Umbilical cord (tissue), 2 donors: Measurements from ENCODE around the gene CES5A. TPM values are rescaled to one million over a fixed set of nuclear protein-coding genes. Genes with fewer than 3 reads are reported as not detected.

ENCODE experiments used
- DNase-seq: peaks from one replicate; pipeline ENCODE4 v3.0.0-alpha.2; 2015; ENCODE audit warnings: low spot score
- total RNA-seq: library from RNA; depleted of rRNA; stranded (reverse); fragments of >200 nt; gene quantifications from one replicate; pipeline ENCODE4 v1.2.3, GENCODE V29; 2014; ENCODE audit warnings: low replicate concordance; ENCODE audit not compliant: insufficient read depth

CES5A gene, protein sequence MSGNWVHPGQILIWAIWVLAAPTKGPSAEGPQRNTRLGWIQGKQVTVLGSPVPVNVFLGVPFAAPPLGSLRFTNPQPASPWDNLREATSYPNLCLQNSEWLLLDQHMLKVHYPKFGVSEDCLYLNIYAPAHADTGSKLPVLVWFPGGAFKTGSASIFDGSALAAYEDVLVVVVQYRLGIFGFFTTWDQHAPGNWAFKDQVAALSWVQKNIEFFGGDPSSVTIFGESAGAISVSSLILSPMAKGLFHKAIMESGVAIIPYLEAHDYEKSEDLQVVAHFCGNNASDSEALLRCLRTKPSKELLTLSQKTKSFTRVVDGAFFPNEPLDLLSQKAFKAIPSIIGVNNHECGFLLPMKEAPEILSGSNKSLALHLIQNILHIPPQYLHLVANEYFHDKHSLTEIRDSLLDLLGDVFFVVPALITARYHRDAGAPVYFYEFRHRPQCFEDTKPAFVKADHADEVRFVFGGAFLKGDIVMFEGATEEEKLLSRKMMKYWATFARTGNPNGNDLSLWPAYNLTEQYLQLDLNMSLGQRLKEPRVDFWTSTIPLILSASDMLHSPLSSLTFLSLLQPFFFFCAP
- not detected for total RNA-seq

DNA sequence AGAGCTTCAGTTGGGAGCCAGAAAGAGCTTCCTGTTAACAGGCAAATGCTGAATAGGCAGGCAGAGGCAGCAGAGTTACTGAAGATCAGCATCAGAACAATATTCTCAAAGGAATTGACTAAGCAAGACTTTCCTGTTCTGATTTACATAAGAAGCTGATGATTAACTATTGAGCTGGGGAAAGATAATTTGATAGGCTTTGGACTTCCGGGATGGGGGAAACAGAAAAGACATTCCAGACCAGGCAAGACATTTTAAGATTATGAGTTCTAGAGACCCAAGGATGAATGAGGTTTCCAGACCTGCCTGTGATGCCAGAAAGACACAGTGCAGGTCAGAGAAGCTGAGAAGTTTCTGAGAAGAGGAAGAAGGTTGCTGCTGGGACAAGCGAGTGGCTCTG lies at the start of gene CES5A:
CES5A (minus strand) TSS at position 101 of the 400 bp plus-strand sequence. CDS start 152 bp downstream, outside the sequence.
- DNase-seq, result no peak

DNA sequence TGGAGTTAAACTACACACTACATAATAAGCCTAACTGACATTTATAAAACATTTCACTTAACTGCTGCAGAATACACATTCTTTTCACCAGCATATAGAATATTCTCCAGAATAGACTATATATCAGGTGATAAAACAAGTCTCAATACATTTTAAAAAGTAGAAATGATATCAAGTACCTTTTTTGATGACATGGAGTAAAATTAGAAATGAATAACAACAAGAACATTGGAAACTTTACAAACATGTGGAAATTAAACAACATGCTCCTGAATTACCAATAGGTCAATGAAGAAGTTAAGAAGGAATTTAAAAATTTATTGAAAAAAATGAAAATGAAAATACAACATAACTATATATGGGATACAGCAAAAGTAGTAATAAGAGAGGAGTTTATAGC lies 47.5 kb upstream of the CES5A start:
- DNase-seq, result no peak

DNA sequence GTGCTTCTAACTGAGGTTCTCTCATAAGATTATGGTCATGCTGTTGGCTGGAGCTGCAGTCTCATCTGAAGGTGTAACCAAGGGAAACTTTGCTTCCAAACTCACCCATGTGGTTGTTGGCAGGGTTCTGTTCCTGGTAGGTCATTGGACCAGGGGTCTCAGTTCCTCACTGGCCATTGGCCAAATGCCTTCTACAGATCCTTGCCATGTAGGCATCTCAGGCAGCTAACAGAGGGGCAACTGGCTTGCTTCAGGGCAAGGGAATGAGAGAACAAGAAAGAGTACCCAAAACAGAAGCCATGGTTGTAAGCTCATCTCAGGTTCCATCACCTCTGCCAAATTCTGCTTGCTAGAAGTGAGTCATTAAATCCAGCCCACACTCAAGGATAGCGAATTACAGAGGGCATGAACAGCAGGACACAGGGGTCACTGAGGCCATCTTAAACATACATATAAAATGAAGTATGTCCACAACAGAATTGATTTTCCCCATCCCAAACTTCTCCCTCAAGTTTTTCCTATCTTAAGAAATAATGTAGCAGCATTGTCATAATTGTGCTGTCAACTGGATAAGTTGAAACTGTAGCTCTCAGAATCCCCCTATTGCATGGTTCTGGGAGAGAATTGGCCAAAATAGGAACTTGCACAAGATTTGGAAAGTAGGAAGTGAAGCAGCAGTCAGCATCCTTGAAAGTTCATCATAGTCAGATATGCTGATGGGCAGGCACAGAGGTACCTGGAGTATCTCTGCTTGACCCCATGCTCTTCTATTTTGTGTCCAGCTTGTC lies 42.4 kb upstream of the CES5A start:
- DNase-seq, result no peak

DNA sequence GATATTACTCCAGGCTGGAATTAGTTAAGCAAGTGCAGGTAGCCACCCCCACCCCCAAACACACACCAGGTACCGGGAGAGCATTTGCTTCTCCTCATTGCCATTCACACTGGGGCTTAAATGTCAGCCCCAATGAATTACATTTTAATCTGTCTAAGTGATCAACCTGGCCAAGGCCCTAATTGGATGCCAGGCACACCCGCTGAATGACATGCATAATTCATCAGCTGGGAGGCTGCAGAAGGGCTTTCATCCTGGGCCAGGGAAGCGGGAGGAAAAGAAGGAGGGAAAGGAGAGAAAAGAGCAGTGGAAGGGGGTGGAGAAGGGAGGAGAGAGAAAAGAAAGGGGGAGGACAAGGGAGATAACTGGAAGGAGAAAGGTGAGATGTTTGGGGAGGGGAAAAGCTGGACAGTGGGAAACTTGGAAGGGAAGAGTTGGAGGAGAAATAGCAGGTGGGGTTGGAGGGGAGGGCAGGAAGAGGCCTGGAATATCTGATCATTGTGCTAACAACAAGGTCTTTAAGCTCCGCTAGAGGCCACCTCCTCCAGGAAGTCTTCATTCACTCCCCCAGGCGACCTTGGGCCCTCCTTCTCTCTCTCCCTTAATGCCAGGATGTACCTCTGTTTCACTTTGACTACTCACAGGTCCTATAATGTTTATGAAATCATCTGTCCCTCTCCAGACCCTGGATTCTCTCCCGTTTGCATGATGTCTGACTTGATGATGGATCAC lies 40.1 kb upstream of the CES5A start:
- DNase-seq, result no peak

DNA sequence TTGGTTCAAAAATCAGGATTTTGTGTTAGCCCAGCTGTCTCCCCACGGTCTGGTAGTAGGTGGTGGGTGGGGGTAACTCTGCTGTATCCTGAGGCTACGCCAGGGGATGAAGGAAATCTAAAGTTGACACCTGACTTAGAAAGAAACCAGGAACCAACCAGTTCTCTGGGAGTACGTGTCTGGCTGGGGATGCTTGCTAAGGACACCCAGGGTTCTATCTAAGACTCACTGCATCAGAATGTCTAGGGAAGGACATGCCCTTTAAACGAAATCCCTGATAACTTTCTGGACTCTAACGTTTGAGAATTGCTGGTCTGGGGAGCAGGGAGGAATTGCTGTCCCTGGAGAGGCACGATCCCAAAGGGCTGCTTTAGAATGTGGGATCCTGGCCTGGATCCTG lies 39.2 kb upstream of the CES5A start:
- peak; percentile 46 for DNase-seq

DNA sequence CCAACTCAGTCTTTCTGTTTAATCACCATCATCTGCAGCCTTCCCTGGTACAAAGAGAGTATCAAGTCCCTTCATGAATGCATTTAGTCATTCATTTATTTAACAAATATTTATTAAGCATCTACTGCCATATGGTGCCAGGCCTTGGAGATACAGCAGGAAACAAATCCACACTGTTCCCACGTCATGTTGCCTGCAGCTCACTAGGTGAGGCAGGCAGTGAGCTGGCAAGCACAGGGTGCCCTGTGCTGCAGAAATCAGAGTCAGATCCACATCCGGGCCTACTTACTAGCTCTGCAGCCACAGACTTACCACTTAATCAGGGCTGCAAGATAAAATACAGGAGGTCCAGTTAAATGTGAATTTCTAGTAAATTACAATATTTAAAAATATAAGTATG lies 38.5 kb upstream of the CES5A start:
- DNase-seq, result peak; percentile 7

DNA sequence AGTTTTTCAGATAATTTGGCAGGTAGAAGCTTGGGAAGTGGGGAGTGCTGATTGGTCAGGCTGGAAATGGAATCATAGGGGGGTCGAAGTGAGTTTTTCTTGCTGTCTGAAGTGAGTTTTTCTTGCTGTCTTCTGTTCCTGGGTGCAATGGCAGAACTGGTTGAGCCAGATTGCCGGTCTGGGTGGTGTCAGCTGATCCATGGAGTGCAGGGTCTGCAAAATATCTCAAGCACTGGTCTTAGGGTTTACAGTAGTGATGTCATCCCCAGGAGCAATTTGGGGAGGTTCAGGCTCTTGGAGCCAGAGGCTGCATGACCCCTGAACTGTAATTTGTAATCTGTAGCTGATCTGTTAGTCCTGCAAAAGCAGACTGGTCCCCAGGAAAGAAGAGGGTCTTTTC lies 37.9 kb upstream of the CES5A start:
- DNase-seq, result peak; percentile 36

DNA sequence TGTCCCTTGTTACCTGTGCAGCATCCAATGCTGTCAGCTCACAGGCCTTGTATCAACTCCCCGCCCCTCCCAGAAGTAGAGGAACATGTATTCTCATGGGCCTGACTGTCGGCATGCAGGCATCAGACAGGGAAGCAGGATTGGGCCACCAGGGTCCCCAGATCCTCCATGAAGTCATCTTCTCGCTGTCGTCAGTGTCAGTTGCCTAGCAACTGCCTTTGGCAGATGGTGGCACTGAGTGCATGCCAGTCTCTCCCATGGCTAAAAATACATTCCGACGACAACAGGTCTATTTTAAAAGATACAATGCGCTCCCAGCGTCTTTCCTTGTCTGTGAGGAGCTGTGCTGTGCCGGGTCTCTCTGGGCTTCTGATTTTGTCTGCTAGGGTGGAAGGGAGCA lies 36.8 kb upstream of the CES5A start:
- no peak for DNase-seq

DNA sequence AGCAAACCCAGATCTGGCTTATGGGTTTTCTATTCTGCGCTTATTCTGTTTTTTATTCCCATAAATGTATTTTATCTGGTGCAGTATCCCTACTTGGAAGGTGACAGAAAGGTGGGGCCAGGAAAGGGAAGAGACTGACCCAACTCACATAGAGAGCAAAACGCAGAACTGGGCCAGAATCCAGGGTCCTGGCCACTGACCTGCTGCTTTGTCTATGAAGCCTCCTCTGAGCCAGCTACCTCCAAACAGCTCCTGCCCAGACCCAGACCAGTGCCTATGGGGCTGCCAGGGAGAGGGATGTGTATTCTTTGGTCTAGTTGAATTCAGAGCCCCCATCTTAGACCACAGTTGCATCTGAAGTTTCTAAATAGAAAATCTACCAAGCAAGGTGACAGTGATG lies 36.4 kb upstream of the CES5A start:
- DNase-seq, result no peak

DNA sequence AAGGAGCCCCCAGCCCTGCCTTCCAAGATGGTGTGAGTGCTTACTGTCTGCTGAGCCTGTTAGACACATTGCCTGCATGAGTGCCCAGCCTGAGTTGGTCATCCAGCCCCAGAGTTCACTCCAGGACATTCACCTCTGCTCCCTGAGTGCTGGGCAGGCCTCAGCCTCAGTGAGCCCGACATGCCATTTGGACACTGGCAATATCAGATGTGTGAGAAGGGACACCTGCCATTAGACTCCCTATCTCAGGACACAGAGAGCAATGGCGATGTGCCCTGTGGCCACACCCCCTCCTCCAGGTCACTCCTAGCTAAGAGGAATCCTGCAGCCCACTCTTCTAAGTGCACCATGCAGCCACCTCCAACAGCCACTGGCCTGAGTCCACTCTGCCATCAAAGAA lies 34.7 kb upstream of the CES5A start:
- DNase-seq, result no peak

DNA sequence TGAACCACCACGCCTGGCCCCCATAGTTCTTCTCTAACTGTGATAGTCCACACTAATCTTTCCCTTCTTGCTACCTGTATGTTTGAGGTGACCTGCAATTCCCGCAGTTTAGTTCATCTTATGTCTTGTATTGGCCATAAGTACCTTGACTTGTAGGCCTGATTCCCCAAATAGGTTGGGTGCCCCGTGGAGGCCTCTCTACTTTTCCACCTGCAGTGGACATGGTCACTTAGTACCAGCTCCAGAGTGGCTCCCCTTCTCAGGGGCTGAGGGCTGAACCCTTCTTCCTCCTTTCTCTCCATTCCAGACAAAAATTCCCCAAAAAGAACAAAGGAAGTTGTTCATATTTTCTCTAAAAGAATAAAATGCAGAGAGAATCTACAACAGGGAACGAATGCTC lies 33.5 kb upstream of the CES5A start:
- no peak for DNase-seq

DNA sequence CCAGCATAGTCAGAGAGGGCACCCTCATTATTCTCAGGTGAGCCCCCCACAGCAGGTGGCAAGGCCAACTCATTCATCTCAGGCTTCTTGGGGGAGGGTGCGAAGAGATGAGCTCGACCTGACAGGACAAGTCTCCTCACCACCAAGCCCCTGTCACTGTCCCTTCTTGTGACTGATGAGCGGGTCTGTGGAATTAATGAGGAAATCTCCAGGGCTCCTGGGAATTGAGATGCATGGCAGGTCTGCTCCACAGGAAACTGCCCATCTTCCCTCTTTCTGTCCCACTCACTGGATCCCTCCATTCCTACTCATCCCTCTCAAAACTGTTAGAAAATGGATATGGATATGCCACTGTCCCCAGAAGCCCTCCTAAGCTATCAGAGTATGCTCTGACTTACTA lies 32.5 kb upstream of the CES5A start:
- DNase-seq, result no peak

DNA sequence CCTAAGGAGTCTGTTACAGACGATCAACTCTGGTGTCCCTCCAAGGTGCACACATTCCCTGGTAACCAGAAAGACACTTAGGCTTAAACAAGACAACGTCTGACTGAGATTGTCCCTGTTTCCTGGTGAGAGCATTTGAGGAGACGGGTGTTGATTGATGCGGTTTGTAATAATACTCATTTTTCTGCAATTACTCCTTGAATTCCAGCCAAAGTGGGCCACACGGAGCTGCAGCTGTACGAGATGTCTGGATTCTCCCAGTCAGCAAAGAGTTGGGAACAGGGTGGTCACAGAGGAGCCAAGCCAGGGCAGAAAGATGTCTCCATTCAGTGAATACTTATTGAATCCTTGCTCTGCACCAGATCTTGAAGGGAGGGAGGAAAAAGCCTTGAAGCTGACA lies 30.9 kb upstream of the CES5A start:
- no peak for DNase-seq

DNA sequence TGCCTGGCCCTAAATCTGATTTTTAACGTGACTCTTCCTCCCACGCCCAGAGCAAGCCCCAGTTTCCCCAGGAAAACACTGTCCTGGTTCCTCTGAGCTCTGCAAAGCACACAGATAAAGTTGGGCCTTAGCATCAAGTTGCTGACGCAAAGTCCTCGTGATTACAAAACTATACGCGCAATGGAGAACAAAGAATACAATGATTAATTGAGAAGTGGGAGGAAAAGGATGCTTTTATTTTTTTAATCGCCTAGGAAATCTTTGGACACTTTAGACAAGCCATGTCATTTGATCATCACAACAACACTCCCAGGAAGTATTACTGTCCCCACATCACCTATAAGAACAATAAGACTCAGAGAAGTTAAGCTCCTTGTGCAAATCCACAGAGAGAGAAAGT lies 30.5 kb upstream of the CES5A start:
- DNase-seq, result no peak

DNA sequence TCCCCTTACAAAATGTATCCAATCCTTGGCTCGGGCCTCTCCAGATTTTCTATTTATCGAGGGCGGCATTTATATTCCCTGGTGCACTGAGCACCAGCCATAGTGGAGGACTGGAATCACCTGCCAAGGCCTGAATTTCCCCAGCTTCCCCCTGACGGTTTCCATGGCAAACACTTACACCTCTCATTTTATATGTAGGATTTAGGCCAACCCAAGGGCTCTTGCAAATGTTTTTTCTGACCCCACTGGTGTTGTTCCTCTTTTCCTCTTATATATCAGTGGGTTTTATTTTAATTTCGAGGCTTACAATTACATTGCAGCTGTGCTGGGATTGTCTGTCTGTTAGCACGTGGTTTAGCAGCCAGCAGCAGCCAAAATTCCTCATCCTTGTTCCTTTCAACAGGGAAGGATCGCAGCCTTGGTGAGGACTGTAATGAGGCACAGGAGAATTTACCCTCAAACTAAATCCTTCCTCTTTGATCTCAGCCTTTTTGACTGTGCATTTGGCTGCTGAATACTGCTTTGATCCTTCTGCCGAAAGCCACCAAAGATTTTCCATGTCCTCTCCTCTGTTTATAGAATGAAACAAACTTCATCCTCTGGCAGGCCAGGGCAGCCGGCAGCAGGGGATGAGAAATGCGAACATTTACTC lies 26.5 kb upstream of the CES5A start:
- peak; percentile 60 for DNase-seq

DNA sequence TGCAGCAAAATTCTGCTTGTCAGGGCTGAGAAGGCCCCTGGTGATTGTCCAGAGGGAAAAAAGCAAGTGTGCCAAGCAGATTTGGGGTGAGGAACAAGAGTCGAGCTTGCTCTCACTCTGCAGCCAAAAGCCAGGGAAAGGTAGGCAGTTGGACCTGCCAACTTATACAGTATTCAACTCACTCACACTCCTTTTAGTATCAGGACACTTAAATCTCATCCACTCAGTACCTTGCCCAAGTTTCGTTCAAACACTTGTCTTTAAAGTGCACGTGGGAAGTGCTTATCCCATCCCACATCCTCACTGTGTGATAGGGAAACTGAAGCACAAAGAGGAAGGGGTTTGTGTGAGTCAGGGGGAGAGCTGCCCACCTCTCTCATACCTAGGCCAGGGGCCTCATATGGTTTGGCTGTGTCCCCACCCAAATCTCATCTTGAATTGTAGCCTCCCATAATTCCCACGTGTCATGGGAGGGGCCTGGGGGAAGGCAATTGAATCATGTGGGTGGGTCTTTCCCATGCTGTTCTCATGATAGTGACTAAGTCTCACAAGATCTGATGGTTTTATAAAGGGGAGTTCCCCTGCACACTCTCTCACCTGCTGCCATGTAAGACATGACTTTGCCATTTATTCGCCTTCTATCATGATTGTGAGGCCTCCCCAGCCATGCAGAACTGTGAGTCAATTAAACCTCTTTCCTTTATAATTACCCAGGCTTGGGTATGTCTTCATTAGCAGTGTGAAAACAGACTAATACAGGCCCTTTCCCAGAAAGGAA lies 25.6 kb upstream of the CES5A start:
- DNase-seq, result no peak

DNA sequence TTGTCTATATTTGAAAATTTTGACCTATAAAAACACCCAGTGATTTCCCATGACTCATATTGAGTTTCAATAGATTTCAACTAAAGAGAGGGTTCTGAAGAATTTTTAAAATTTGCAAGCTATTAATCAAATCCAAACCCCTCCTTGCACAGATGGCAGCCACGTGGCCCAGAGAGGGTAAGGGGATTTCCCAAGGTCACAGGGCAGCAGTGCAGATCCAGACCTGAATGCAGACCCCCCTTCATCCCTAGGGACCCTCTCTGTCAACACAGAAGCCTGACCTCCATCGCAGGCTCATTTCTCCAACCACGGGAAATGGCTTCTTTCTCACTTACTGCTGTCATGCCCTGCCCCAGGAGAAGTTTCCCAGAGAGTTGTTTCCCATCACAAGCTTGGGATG lies 24.7 kb upstream of the CES5A start:
- DNase-seq, result no peak

DNA sequence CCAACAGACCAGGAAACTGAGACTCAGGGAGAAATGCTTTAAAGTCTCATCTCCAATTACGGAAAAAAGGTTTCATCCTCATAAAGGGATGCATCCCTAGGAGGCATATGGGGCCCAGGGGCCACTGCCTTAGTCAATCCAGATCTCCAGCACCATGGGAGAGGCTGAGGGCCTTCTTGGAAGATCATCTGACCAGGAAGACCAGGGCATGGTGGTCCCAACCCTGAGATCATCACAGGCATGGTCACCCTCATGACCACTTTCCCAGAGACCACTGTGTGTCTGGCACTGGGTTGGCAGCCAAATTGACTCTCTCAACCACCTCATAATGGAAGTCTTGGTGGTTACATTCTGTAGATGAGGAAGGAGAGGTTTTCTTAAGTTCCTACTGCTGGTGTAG lies 23.4 kb upstream of the CES5A start:
- DNase-seq, result no peak

DNA sequence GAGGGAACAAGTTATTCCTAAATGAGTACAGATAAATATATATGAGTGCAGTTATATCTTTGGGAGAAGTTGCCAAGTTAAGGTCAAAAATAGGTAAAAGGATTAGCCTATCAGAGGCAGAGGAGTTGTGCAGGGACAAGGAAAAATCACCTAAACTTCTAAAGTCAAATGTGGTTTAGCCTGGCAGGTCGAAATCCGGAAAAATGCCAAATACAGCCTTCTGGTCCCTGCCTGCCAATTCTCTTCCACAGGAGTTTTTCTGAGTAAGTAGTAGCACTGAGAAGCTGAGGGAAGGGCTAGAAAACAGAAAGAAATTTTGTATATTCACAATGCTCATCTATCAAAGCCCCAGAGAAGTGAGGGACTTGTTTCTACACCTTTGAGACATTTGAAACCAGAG lies 17.6 kb upstream of the CES5A start:
- no peak for DNase-seq

DNA sequence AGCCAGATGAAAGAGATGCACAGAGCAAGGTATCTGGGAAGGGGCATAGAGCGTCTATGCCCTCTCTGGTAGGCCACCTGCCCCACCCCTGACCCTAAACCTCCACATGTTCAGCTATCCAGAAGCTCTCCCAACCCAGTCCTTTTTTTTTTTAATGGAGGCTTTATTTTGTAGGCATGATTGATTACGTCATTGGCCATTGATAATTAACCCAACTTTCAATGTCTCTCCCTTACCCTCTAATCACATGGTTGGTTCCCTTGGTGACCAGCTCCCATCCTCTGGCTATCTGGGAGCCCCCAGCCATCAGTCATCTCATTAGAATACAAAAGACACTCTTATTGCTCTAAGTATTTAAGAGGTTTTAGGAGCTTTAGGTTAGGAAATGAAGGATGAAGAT lies 14.3 kb upstream of the CES5A start:
- DNase-seq, result no peak

DNA sequence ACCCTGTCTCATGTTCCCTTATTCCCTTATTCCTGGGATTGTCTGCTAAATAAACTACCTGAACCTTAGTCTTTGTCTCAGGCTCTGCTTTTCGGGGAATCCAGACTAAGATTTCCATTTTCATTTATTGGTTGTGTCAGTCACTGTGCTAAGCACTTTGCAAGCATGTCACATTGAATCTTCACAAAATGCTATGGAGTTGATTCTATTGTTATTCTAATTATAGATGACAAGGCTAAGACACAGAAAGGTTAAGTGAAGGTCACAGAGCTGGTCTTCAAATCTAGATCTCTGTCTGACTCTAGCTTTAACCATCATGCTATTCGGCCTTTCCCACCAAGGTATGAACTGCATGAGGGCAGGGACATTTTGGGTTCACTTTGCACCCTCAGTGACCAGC lies 13.4 kb upstream of the CES5A start:
- DNase-seq, result no peak
